Mesenchymal stem cell (in vitro differentiated cells and primary cell): Measurements from ENCODE around the gene MPRIP.

Experiments
- DNase-seq: peaks from one replicate; pipeline ENCODE4 v3.0.0-alpha.2; 2013
- H2AFZ ChIP-seq: one replicate; pipeline ENCODE4 v1.6.1; 2013; ENCODE audit warnings: low read depth, mild to moderate bottlenecking, control low read depth, inconsistent platforms, low read length, moderate library complexity
- H2AK5ac ChIP-seq: 2 replicates; pipeline ENCODE4 v1.6.1; 2013; ENCODE audit warnings: low read length, moderate library complexity, mild to moderate bottlenecking, inconsistent platforms; ENCODE audit not compliant: severe bottlenecking
- H2BK120ac ChIP-seq: one replicate; pipeline ENCODE4 v1.6.1; 2013; ENCODE audit warnings: low read depth, mild to moderate bottlenecking, inconsistent platforms, low read length, moderate library complexity
- H2BK12ac ChIP-seq, 2 experiments: one replicate each; pipeline ENCODE4 v1.6.1; 2013; ENCODE audit warnings: inconsistent platforms in 2 of 2, low read length in 2 of 2, mild to moderate bottlenecking in 2 of 2, moderate library complexity in 2 of 2, control low read depth in 1 of 2
- H2BK15ac ChIP-seq: one replicate; pipeline ENCODE4 v1.6.1; 2013; ENCODE audit warnings: mild to moderate bottlenecking, low read depth, inconsistent platforms; ENCODE audit not compliant: poor library complexity, severe bottlenecking
- H2BK5ac ChIP-seq: 2 replicates; pipeline ENCODE4 v1.6.1; 2013; ENCODE audit warnings: low read depth, mild to moderate bottlenecking, low read length, control low read depth, inconsistent platforms; ENCODE audit not compliant: poor library complexity, severe bottlenecking
- H3K14ac ChIP-seq, 2 experiments: one replicate each; pipeline ENCODE4 v1.6.1; 2013; ENCODE audit warnings: inconsistent platforms in 2 of 2, low read length in 2 of 2, control low read depth in 1 of 2, mild to moderate bottlenecking in 1 of 2, moderate library complexity in 1 of 2
- H3K18ac ChIP-seq, 2 experiments: one replicate each; pipeline ENCODE4 v1.6.1; 2013; ENCODE audit warnings: inconsistent platforms in 2 of 2, low read length in 2 of 2, control low read depth in 1 of 2, low read depth in 1 of 2, mild to moderate bottlenecking in 1 of 2
- H3K23ac ChIP-seq, 2 experiments: one replicate each; pipeline ENCODE4 v1.6.1; 2013; ENCODE audit warnings: inconsistent platforms in 2 of 2, low read length in 2 of 2, mild to moderate bottlenecking in 2 of 2, moderate library complexity in 2 of 2, control low read depth in 1 of 2
- H3K27ac ChIP-seq: 2 replicates; pipeline ENCODE4 v1.5.1; 2013; ENCODE audit warnings: mild to moderate bottlenecking, moderate library complexity, low read length, control low read depth, inconsistent platforms; ENCODE audit not compliant: poor library complexity, severe bottlenecking
- H3K27me3 ChIP-seq, 2 experiments: 2 replicates each; pipeline versions ENCODE4 v1.6.1 to v1.7.0; 2013; ENCODE audit warnings: low read length in 2 of 2, mild to moderate bottlenecking in 2 of 2, moderate library complexity in 2 of 2, control low read depth in 1 of 2, inconsistent platforms in 1 of 2; ENCODE audit not compliant: control insufficient read depth in 1 of 2, insufficient read depth in 1 of 2
- H3K36me3 ChIP-seq, 2 experiments: 2 replicates each; pipeline versions ENCODE4 v1.6.1 to v1.7.0; 2013; ENCODE audit warnings: low read length in 2 of 2, control low read depth in 1 of 2, inconsistent platforms in 1 of 2, low read depth in 1 of 2, mild to moderate bottlenecking in 1 of 2; ENCODE audit not compliant: insufficient read depth in 2 of 2, control insufficient read depth in 1 of 2
- H3K4ac ChIP-seq, 2 experiments: one replicate each; pipeline ENCODE4 v1.6.1; 2013; ENCODE audit warnings: inconsistent platforms in 2 of 2, low read length in 2 of 2, mild to moderate bottlenecking in 2 of 2, moderate library complexity in 2 of 2, control low read depth in 1 of 2, low read depth in 1 of 2
- H3K4me1 ChIP-seq: 2 replicates; pipeline ENCODE4 v1.6.1; 2013; ENCODE audit warnings: low read depth, low read length, control low read depth; ENCODE audit not compliant: control insufficient read depth, insufficient read depth
- H3K4me2 ChIP-seq: 2 replicates; pipeline ENCODE4 v1.6.1; 2013; ENCODE audit warnings: low read length, mild to moderate bottlenecking, inconsistent platforms; ENCODE audit not compliant: poor library complexity, severe bottlenecking
- H3K4me3 ChIP-seq, 2 experiments: 2 replicates each; pipeline versions ENCODE4 v1.5.1 to v1.7.0; 2013; ENCODE audit warnings: low read length in 2 of 2, mild to moderate bottlenecking in 2 of 2, control low read depth in 1 of 2, low read depth in 1 of 2; ENCODE audit not compliant: insufficient read depth in 1 of 2
- H3K79me1 ChIP-seq: replicated peaks from 2 replicates; pipeline ENCODE4 v1.6.1; 2013; ENCODE audit warnings: mild to moderate bottlenecking, control low read depth, low read length, inconsistent platforms; ENCODE audit not compliant: poor library complexity, severe bottlenecking
- H3K9ac ChIP-seq: 2 replicates; pipeline ENCODE4 v1.7.0; 2013; ENCODE audit warnings: mild to moderate bottlenecking, low read length, moderate library complexity
- H3K9me3 ChIP-seq: 2 replicates; pipeline ENCODE4 v1.7.0; 2013; ENCODE audit warnings: mild to moderate bottlenecking, low read length; ENCODE audit not compliant: control insufficient read depth
- H4K8ac ChIP-seq: one replicate; pipeline ENCODE4 v1.6.1; 2013; ENCODE audit warnings: inconsistent platforms, mild to moderate bottlenecking, low read length, moderate library complexity
- H4K91ac ChIP-seq: one replicate; pipeline ENCODE4 v1.6.1; 2013; ENCODE audit warnings: mild to moderate bottlenecking, low read length, inconsistent platforms
- WGBS: methylation state at CpG from one replicate; pipeline ENCODE4 v1.1.7; 2013; ENCODE audit warnings: mixed read lengths; 5-methylcytosine and 5-hydroxymethylcytosine counted together

MPRIP gene

DNA sequence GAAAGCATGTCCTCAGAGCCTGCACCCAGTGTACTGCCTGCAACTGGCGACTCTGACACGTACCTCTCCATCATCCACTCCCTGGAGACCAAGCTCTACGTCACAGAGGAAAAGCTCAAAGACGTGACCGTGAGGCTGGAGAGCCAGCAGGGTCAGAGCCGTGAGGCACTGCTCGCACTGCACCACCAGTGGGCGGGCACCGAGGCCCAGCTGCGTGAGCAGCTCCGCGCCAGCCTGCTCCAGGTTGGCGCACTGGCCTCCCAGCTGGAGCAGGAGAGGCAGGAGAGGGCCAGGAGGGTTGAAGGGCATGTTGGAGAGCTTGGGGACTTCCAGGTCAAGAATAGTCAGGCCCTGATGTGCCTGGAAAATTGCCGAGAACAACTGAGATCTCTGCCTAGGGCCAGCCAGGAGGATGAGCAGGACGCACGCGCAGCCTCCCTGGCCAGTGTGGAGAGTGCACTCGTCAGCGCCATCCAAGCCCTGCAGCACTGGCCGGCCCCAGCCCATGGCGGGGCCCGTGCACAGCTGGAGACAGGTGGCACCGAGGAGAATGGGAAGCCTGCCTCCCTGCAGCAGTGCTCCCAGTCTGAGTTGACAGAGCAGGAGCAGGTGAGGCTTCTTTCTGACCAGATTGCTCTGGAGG is 123.5 kb downstream of the MPRIP start:
- Histone ChIP-seq H2BK120ac (no peak overlapping the region), H3K4me3 (no peak overlapping the region), H2BK12ac (no peak overlapping the region), H3K23ac (no peak overlapping the region), H3K4me1 (peaks cover 3% of the 10 kb centered on the region), H2BK15ac (no peak overlapping the region), H3K79me1 (peaks cover 58% of the 10 kb centered on the region), H2AFZ (no peak overlapping the region), H3K36me3 (peaks cover 84 to 98% of the 10 kb centered on the region in 2 experiments), H3K18ac (no peak overlapping the region), H4K8ac (no peak overlapping the region), H2AK5ac (no peak overlapping the region), H3K9me3 (no peaks in the 10 kb centered on the region), H3K14ac (no peak overlapping the region), H3K4me2 (no peak overlapping the region), H3K27me3 (no peaks in the 10 kb centered on the region), H3K27ac (no peak overlapping the region), H4K91ac (no peak overlapping the region), H3K4ac (no peak overlapping the region), H2BK5ac (no peak overlapping the region), H3K9ac (no peak overlapping the region)
- WGBS, result 95% methylated on average over 23 of the region's 23 CpGs
- DNase-seq, result no peak

DNA sequence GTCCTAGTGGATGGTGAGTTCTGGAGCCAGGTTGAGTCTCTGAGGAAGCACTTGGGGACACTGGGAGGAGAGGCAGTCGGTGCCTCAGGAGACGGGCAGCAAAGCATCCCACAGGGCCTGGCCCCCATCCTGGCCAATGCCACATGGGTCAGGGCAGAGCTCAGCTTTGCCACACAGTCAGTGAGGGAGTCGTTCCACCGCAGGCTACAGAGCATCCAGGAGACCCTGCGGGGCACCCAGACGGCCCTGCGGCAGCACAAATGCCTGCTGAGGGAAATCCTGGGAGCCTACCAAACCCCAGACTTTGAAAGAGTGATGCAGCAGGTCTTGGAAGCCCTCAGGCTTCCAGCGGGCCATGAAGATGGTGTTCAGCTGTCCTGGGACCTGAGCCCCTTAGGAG is 124.2 kb downstream of the MPRIP start:
- no peak overlapping the region for H3K4me2 ChIP-seq
- H4K8ac ChIP-seq, result no peak overlapping the region
- 96% methylated on average over 8 of the region's 8 CpGs for WGBS
- no peak overlapping the region for H3K9ac ChIP-seq
- no peak overlapping the region for H2BK12ac ChIP-seq
- no peak overlapping the region for H2AK5ac ChIP-seq
- no peak overlapping the region for H2BK5ac ChIP-seq
- H4K91ac ChIP-seq, result no peak overlapping the region
- no peak overlapping the region for H2BK120ac ChIP-seq
- peaks cover 3% of the 10 kb centered on the region for H3K4me1 ChIP-seq
- no peaks in the 10 kb centered on the region for H3K9me3 ChIP-seq
- peaks cover 52% of the 10 kb centered on the region for H3K79me1 ChIP-seq
- DNase-seq, result no peak
- peaks cover 85 to 95% of the 10 kb centered on the region in 2 experiments for H3K36me3 ChIP-seq
- H3K27me3 ChIP-seq, result no peaks in the 10 kb centered on the region
- no peak overlapping the region for H3K4ac ChIP-seq
- H3K23ac ChIP-seq, result no peak overlapping the region
- no peak overlapping the region for H3K18ac ChIP-seq
- H3K14ac ChIP-seq, result no peak overlapping the region
- H3K4me3 ChIP-seq, result no peak overlapping the region
- H2BK15ac ChIP-seq, result no peak overlapping the region
- no peak overlapping the region for H2AFZ ChIP-seq
- no peak overlapping the region for H3K27ac ChIP-seq

DNA sequence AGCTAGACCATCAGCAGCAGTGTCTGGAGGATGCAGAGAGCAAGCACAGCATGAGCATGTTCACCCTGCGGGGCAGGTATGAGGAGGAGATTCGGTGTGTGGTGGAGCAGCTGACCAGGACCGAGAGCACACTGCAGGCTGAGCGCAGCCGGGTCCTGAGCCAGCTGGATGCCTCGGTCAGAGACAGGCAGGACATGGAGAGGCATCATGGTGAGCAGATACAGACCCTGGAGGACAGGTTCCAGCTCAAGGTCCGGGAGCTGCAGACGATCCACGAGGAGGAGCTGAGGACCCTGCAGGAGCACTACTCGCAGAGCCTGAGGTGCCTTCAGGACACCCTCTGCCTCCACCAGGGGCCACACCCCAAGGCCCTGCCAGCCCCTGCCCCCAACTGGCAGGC is 125.1 kb downstream of the MPRIP start:
- no peak overlapping the region for H4K8ac ChIP-seq
- 97% methylated on average over 10 of the region's 10 CpGs for WGBS
- no peak overlapping the region for H2BK15ac ChIP-seq
- H2BK120ac ChIP-seq, result no peak overlapping the region
- H3K79me1 ChIP-seq, result peaks cover 46% of the 10 kb centered on the region
- no peak overlapping the region for H3K9ac ChIP-seq
- H3K27me3 ChIP-seq, result no peaks in the 10 kb centered on the region
- DNase-seq, result no peak
- no peak overlapping the region for H3K18ac ChIP-seq
- H2AFZ ChIP-seq, result no peak overlapping the region
- H3K4me3 ChIP-seq, result no peak overlapping the region
- H2BK5ac ChIP-seq, result no peak overlapping the region
- peaks cover 3% of the 10 kb centered on the region for H3K4me1 ChIP-seq
- no peak overlapping the region for H3K14ac ChIP-seq
- H4K91ac ChIP-seq, result no peak overlapping the region
- H3K23ac ChIP-seq, result no peak overlapping the region
- H2BK12ac ChIP-seq, result no peak overlapping the region
- H3K9me3 ChIP-seq, result no peaks in the 10 kb centered on the region
- no peak overlapping the region for H3K27ac ChIP-seq
- no peak overlapping the region for H3K4ac ChIP-seq
- no peak overlapping the region for H3K4me2 ChIP-seq
- no peak overlapping the region for H2AK5ac ChIP-seq
- peaks cover 85 to 95% of the 10 kb centered on the region in 2 experiments for H3K36me3 ChIP-seq

DNA sequence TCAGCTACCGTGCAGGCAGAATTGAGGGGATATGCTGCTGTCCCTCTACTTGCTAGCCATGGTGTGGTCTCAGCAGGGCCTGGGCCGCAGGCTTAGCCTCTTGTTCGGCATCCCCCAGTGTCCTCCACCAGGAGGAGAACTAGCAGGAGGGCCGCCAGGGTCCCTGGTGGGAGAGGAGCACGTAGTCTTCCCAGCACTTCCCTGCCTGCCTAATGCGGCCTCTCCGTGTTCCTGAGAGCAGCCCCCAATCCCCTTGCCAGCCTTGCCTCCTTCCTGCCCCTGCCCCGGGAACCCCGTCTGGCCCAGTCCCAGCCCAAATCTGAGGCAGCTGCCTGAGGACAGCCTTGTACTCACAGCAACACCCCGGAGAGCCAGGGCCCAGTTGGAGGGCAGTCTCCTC is 125.7 kb downstream of the MPRIP start:
- Histone ChIP-seq H3K4ac (no peak overlapping the region), H2BK12ac (no peak overlapping the region), H3K79me1 (peaks cover 45% of the 10 kb centered on the region), H3K18ac (no peak overlapping the region), H2AK5ac (no peak overlapping the region), H3K9me3 (no peaks in the 10 kb centered on the region), H2BK15ac (no peak overlapping the region), H4K8ac (no peak overlapping the region), H3K27me3 (no peaks in the 10 kb centered on the region), H3K23ac (no peak overlapping the region), H3K36me3 (peaks cover 87 to 95% of the 10 kb centered on the region in 2 experiments), H3K27ac (no peak overlapping the region), H3K4me1 (peaks cover 3% of the 10 kb centered on the region), H2BK120ac (no peak overlapping the region), H2AFZ (no peak overlapping the region), H2BK5ac (no peak overlapping the region), H3K4me2 (no peak overlapping the region), H3K14ac (no peak overlapping the region), H4K91ac (peak overlapping the region; percentile 25), H3K4me3 (no peak overlapping the region), H3K9ac (no peak overlapping the region)
- no peak for DNase-seq
- WGBS, result 96% methylated on average over 10 of the region's 10 CpGs
